ENCODE data around the gene DOCK9. TPM values are rescaled to one million over a fixed set of nuclear protein-coding genes. Genes with fewer than 3 reads are reported as not detected.

Gene DOCK9
- total and polyA plus RNA-seq, 2 donors (not counting 1 experiment from before 2014, with no cell fraction given) = 18.5 to 28.0 TPM

DNA sequence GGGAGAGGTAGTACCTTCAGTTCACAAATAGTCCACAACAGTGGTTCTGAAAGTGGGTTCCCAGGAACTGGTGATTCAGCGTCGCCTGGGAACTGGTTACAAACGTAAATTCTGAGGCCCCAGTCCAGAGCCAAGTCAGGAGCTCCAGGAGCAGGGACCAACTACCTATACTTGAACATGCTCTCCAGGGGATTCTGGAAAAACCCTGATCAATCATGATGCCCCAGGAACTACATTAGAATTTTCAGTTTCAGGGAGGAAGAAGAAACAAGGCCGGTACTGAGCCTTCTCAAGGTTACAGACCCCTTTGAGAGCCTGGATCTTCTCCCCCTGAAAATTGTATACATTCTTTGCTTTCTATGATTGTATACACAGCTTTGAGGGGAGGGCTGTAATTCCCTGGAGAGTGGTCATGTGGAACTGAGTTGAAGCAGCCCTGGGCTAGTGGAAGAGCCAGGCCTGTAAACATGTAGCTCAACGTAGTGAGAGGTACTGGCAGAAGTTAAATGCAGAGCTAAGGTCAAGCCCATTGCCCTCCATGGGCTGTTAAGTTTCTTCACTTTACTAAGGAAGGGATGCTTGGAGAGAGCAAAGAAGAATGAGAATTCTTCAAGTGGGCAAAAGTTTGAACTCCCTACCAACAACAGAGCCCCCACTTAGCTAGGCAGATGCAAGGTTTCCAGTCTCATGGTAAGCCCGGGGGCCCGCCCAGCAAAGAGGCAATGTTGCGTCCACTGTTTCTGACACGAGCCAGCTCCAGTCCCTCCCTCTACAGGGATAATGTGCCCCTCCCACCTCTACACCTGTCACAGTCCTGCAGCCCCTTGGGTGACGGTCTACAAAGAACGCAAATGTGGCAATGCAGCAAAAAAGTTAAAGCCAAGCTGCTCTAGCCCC is 17.0 kb downstream of the DOCK9 start:
- no peaks in the 10 kb centered on the region for H3K4me1 ChIP-seq (ENCODE audit: control insufficient read depth in 2 of 2, insufficient read depth in 2 of 2, low read length in 2 of 2)
- H3K9me3 ChIP-seq (ENCODE audit: control extremely low read depth in 1 of 3, control insufficient read depth in 2 of 3, insufficient read depth in 1 of 3, low read length in 2 of 3) = no peaks in the 10 kb centered on the region
- ATAC-seq (ENCODE audit: low read depth) (no peak), DNase-seq (no peak)
- POLR2A ChIA-PET = no interaction called here
- 94% methylated on average over 10 of the region's 11 CpGs for WGBS (ENCODE audit: insufficient coverage)
- H3K36me3 ChIP-seq (replicated peaks in 1 of 2; ENCODE audit: control extremely low read depth in 1 of 2, control insufficient read depth in 1 of 2, extremely low read depth in 1 of 2, insufficient read depth in 2 of 2, low read length in 1 of 2) = no peaks in the 10 kb centered on the region
- no peak overlapping the region for H3K4me3 ChIP-seq (ENCODE audit: control extremely low read depth in 1 of 5, extremely low read depth in 1 of 5, insufficient read depth in 1 of 5, low read depth in 2 of 5, low read length in 4 of 5)
- H3K9ac ChIP-seq (ENCODE audit: low read length) = no peak overlapping the region
- TF ChIP-seq, protein P1, sequence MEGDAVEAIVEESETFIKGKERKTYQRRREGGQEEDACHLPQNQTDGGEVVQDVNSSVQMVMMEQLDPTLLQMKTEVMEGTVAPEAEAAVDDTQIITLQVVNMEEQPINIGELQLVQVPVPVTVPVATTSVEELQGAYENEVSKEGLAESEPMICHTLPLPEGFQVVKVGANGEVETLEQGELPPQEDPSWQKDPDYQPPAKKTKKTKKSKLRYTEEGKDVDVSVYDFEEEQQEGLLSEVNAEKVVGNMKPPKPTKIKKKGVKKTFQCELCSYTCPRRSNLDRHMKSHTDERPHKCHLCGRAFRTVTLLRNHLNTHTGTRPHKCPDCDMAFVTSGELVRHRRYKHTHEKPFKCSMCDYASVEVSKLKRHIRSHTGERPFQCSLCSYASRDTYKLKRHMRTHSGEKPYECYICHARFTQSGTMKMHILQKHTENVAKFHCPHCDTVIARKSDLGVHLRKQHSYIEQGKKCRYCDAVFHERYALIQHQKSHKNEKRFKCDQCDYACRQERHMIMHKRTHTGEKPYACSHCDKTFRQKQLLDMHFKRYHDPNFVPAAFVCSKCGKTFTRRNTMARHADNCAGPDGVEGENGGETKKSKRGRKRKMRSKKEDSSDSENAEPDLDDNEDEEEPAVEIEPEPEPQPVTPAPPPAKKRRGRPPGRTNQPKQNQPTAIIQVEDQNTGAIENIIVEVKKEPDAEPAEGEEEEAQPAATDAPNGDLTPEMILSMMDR (IDR thresholded peaks at IDR 0.05) = no peak
- no peak for TF ChIP-seq EZH2 (IDR thresholded peaks at IDR 0.05; ENCODE audit: borderline replicate concordance, insufficient read depth, low read depth, low read length, poor library complexity, severe bottlenecking)
- Mint-ChIP-seq H3K9me3 (ENCODE audit: insufficient read depth) (no peaks in the 10 kb centered on the region), H3K27ac (no peak overlapping the region), H3K4me3 (no peak overlapping the region), H3K27me3 (no peaks in the 10 kb centered on the region), H3K4me1 (no peaks in the 10 kb centered on the region)
- no peak overlapping the region for H3K4me2 ChIP-seq (replicated peaks; ENCODE audit: low read depth, low read length, poor library complexity, severe bottlenecking)
- H3K27me3 ChIP-seq (replicated peaks in 1 of 4; ENCODE audit: control extremely low read depth in 1 of 4, control insufficient read depth in 3 of 4, insufficient read depth in 4 of 4, low read length in 3 of 4) = no peaks in the 10 kb centered on the region
- no peaks in the 10 kb centered on the region for H4K20me1 ChIP-seq (ENCODE audit: control insufficient read depth, insufficient read depth, low read length, poor library complexity, severe bottlenecking)
- H3K27ac ChIP-seq (ENCODE audit: low read length in 2 of 2) = no peak overlapping the region
- H2AFZ ChIP-seq (ENCODE audit: insufficient read depth, low read depth, low read length, poor library complexity, severe bottlenecking) = no peak overlapping the region
- CTCF ChIA-PET = interaction anchor here (0.9 kb wide), 1 partner anchor 9 kb away, joined by 3 read pairs; no protein-coding TSS in a partner anchor
- intact Hi-C loops (cut with micrococcal nuclease) = no loop called here
- no peaks in the 10 kb centered on the region for H3K79me2 ChIP-seq (ENCODE audit: control insufficient read depth, insufficient read depth, low read length)
